ENCODE measurements around the gene ADAMTSL2.

The ADAMTSL2 gene

DNA sequence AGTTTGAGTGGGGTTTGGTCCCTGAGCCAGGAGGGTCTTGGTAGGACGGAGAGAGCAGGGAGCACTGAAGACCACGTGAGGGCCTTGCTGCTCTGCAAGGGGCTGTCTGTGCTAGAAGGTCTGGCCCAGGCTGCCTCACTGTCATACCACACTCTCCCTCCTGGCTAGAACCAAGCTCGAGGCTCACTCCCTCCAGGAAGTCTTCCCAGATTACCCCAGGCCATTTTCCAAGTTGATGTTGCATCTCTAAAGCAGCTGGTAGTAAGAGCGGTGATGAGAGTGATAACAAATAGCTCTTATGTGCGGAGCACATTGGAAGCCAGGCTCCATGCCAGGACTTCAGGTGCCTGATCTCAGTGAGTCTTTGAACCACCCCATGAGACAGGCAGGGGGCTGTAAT is 16.3 kb upstream of the ADAMTSL2 start:
- DNase-seq (ENCODE audit: low spot score): no peak

DNA sequence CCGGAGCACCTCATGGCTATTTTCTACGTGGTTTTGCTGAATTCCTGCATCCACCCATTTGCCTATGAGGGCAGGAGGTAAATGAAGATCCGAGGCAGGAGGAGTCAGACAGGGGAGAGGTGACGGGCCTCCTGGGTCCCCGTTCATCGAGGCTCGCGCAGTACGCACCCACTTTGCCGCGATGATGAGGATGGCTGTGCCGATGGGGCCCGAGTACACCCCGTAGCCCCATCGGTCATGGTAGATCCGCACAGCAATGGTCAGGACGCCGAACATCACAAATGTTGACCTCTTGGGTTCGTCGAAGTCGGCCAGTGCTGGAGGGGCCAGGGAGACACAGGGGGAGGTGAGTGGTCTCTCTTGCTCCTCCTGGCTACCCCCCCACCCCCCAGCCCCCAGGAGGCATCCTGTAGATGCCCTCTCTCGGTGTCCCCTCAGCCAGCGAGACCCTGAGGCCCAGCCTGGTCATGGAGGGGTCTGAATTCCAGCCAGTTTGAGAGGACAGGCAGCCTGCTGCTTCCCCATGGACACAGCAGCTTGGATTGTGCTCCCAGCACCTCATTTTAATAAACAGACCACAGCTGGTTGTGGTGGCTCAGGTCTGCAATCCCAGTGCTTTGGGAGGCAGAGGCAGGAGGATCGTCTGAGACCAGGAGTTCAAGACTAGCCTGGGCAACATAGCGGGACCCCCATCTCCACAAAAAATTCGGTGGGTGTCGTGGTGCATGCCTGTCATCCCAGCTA is 15.6 kb upstream of the ADAMTSL2 start:
- DNase-seq (ENCODE audit: low spot score): no peak

DNA sequence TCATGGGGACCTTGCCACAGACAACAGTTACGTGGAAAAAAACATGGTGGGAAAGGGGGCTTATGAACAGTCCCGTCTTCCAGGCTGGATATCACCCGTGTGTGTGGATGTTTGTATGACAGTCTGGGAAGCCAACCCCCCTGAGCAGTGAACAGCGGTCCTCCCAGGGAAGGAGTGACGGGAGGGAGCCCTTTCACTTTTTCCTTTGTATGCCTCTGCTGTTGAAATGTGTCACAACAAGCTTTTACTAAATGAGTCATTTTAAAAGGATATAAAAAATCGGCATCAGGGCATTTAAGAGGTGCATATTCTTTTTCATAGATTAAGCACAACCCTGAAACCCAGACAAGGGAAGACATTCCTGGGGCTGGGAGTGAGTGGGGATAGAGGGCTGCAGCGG is 14.8 kb upstream of the ADAMTSL2 start:
- DNase-seq (ENCODE audit: low spot score): no peak

DNA sequence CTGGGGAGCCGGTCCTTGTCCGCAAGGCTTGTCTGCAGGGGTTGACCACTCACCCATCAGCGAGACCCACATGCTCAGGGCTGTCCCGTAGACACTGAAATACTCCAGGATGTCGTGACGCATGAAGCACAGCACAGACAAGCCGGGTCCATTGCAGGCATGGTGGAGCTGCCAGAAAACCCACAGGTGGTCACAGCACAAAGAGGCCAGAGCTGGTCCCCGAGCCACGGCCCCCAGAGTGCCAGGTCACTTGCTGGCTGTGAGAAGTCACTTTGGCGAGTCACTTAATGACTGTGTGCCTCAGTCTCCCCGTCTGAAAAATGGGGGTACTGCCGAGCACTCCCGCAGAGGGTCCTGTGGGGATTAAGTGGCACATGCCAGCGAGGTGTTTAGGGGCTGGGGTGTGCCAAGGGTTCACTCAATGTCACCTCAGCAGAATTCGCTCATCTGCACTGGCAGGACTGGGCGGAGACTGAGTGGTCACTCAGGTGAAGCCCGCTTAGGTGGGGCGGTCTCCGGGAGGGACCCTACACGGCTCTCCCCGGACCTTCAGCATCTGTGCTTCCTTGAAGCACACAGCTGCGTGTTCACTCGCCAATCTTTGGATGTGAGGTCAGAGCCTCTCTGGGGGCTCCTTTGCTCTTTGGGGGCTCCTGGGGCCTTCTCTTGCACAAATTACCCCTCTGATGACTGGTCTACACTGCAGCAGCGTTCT is 14.2 kb upstream of the ADAMTSL2 start:
- DNase-seq (ENCODE audit: low spot score): no peak

DNA sequence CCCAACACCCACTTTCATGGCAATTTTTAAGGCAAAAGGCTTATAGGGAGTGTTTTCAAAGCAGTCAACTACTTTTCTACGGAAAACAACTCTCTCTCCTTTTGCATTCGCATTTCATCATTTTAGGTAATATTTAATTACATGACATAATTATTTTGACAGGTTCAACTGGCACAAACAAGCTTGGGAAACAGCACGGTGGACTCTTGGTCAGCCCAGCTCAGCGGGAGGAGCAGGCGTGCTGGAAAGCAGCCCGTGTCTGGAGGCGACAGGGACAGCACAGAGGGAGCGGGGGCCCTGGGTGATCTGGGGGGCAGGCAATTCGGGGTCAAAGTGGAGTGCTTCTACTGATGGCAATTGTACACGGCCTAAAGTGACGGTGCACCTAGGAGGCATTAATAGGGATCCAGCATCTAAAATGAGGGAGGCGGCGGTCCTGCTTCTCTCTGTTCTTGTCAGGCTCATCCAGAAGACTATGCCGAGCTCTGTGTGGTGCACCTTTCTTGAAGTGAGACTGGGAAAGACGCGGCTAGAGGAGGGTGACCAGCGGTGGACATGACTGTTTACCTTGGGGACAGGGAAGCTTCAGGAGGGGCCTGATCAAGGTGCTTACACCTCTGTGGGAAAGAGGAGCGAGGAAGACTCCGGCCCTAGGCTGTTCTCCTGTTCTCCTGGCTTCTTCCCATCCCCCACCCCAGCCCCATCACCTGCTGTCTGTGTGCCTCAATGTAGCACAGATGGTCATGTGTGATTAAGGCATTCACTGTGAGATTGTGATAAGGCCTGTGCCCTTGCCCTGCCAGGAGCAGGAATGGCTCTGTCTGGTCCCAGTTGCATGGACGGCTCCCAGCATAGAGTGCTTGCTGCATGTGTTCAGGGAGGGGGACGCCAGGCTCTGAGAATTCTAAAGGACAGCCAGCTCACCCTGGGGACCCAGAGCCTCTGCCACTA is 13.1 kb upstream of the ADAMTSL2 start:
- no peak for DNase-seq (ENCODE audit: low spot score)

DNA sequence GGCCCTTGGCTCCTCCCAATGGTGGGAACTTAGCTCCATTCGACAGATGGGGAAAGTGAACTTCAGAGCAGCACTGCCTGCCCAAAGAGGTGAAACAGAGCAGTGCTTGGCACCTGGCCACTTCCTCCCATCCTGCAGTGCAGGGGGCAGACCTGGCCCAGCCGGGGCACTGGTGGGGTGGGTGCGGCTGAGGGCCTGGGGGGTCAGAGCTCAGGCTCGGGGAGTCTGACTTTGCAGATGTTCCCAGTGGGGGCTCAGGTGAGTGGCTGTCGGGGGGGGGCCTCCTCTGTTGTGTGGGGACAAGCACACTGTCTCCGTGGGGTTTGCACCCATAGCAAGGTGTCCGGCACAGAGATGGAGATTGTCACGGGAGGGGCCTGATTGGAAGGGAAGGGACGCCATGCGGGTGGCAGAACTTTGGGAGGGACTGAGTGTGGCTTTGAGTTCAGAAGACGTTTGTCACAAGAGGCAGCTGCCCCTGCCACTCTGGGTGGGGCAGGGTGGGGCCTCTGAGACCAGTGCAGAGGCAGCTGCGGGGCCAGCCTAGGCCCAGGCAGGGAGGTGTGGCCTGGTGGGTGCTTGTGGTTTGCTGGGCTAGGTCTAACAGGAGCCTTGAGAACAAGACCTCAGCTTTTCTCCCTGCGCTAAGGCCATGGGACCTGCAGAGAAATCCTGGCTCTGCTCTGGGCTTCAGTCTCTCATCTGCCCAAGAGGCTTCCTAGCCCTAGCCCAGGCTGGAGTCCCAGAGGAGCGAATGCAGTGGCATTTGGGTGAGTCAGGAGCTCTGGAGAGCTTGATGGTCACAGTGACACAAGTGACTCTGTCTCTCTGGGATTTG is 12.2 kb upstream of the ADAMTSL2 start:
- no peak for DNase-seq (ENCODE audit: low spot score)

DNA sequence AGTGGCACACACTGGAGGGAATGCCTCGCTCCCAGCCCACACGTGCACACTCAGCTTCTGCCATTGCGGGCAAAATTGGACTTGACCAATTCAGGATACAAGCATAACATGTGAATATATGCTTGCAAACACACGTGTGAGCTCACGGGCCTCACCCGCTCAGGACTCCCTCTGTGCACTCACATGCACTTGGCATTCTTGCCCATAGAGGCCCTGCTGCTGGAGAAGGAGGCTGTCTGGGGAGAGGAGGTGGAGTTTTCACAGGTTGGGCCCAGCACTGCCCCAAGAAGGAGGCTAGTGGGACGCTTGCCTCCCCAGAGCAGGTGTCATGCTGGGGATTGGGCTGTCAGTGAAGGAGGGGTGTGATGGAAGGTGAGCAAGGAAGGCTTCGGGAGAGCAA is 11.4 kb upstream of the ADAMTSL2 start:
- DNase-seq (ENCODE audit: low spot score): no peak

DNA sequence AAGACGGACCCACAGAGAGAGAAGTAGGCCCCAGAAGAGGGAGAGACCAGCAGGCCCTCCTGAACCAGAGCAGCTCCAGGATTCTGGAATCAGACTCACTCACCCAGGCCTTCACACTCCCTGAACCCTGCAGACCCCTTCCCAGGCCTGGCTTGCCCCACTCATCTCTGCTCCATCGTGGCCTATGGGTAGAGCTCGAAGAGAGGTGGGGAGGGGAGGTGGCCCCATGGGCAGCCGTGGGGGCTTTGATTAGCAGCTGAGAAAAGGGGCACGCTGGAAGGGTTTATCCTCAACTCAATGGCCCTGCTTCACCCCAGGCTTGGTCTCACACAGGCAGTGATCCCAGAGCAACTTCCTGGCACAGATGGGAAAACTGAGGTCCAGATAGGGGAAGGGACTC is 10.4 kb upstream of the ADAMTSL2 start:
- no peak for DNase-seq (ENCODE audit: low spot score)

DNA sequence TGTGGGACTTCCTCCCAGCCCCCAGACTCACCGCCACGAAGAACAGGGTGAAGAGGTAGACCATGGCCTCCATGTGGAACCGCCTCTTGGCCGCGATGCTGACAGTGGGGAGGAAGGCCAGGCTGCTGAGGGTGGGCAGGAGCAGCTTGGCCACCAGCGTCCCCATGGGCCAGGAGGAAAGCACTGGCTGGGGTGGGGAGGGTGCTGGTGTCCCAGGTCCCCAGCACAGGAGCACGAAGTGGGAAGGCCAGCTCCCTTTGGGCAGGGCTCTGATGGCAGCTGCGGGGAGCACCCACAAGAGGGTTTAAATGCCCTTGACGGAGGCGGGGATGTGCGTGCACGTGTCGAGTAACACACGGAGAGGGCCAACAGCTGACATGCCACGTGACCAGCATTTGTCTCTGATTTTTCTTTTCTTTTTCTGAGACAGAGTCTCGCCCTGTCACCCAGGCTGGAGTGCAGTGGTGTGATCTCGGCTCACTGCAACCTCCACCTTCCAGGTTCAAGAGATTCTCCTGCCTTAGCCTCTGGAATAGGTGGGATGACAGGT is 9.8 kb upstream of the ADAMTSL2 start, which contains the start of gene MYMK:
MYMK (minus strand) TSS at position 281 of the 550 bp plus-strand sequence; CDS start at position 166, 115 bp downstream.
- DNase-seq (ENCODE audit: low spot score): no peak

DNA sequence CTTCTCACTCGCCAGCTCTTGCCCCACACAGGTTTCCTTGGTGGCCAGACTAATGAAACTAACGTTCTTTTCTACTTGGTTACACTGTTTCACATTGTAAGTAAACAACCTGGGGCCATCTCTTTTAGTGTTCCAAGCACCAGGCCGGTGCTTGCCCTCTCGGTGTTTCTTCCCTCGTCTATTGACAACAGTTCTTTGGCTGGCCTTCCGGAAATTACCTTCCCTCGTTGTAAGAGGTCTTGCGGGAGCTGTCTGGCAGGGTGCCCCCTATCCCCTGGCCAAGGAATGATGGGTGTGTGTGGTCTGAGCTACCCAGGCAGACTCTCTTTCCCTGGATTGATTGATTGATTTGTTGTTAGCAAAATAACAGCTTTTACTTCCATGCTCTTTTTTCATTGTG is 8.8 kb upstream of the ADAMTSL2 start:
- DNase-seq (ENCODE audit: low spot score): no peak

DNA sequence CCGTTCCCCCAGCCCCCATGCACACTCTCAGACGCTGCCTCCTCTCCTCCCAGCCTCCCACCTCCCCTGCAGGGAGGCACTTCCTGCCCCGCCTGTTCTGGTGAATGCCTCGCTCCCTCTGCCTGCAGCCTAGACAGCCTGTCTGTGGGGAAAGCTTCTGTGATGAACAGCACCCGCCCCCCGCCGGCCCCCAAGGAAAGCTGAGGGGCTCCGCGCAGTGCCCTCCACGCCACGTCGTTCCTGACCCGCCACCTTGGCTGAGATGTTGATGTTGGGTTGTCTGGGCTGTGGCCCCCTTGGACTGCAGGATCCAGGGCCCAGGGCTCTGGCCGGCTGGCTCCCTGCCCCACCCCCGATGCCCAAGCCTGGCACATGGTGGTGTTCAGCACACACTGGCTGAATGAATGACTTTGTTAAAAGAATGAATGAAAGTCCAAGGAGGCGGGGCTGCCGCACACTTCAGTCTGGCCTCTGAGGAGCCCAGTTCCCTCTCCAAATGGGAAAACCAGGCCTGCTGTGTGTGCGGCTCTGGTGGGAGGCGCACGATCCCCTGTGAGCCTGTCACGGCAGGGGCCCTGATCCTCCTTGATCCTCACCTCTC is 7.7 kb upstream of the ADAMTSL2 start:
- no peak for DNase-seq (ENCODE audit: low spot score)

DNA sequence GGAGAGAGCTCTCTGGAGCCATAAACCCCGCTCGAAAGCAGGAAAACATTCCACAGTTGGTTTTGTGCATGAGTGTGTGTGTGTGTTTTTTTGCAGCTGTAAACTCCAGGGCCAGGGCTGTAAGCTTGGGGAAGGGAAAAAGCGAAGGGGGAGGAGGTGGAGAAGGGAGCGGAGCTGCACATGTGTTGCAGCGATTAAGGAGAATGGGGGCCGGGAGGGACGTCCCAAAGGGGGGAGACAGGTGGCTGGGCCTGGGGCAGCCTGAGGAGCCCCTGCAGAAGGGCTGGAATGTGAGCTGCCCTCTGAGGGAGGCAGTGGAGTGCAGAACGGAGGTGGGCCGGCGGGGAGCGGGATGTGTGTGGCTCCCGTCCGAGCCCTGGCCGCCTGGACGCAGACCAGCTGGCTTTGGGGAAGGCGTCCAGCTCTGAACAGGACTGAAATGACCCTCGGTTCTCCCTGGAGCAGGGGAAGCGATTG is 7.0 kb upstream of the ADAMTSL2 start:
- DNase-seq (ENCODE audit: low spot score): no peak

DNA sequence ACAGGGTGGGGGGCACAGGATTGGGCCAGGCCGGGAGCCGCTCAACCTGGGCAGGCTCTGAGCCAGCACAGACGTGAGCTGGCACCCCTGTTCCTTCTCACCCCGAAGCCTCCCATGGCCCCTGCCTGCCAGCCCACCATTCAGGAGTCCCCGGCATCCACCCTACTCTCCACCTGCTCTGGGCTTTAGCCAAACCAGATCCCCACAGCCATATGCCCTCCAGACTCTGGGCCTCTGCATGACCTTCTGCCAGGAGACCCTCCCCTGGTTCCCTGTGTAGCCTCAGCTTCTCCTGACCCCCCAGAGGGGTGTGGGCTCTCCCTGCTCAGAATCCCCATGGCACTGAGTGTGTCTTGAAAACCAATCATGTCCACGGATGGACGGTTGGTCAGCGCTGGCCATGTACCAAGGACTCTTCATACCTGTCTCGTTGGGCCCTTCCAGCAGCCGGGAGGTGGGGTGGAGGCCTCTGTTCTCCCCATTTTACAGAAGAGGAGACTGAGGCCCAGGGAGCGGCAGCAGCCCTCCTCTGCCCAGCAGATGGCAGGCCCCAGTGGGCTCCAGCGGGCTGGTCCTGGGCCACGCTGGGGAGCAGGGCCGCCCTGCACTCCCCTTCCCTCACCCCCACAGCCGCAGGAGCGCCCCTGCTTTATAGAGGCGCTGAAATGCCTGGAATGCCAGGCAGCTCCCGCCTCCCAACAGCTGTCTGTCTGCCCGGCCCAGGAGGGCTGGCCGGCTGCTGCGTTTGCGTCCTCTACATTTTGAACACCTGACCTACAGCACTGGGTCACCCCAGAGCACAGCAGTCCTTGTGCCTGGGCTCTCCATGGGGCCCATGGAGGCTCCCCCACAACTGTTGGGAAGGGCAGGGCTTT is 6.3 kb upstream of the ADAMTSL2 start:
- no peak for DNase-seq (ENCODE audit: low spot score)

DNA sequence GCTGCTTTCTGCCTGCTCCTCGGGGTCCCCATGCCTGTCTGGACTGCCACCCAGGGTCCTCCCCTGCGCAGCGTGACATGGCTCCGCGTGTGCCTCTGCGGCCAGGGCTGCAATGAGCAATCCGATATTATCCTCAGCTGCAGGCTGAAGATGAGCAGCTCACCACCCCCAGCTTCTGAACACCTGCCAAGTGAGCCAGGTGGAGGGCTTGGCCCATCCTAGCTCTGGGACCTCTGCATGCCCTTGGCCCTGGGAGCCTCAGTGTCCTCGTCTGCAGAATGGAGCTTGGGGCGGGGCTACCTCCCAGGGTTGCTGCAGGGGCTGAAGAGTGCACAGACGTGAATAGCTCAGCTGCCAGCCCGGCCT is 5.6 kb upstream of the ADAMTSL2 start:
- no peak for DNase-seq (ENCODE audit: low spot score)

DNA sequence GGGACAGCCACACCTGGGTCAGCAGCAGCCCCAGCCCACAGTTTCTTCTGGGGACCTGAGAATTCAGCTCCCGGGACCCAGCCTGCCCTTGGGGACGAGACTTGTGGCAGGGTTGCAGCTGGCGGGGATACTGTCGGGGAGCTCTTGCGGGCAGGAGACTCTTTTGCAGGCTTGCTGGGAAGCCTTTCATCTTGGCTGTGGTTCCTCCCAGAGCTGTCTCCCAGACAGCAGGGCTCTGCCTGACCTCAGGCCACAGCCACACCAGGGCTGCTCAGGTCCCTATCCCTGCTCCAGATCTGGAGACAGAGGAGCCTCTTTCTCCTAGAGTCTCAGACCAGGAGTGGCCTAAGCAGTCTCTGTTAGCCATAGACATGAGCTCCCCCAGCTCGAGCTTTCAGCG is 5.0 kb upstream of the ADAMTSL2 start:
- no peak for DNase-seq (ENCODE audit: low spot score)

DNA sequence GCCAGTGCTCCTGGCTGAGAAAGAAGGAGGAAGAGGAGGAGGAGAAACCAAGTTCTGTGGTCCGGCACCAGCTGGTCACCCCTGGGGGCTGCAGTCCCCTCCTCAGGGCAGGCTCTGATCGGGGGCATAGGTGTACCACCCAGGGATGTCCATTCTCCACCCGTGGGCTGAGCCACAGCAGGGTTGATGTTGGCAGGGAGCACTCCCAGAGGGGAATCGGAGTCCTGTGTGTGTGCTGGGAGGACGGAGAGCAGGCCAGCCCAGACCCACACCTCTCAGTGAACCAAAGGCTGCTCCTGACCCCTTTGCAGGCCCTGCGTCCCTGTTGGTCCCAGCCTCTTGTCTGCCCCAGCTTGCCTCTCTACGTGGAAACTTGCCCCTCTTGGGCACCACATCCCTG is 4.6 kb upstream of the ADAMTSL2 start:
- no peak for DNase-seq (ENCODE audit: low spot score)

DNA sequence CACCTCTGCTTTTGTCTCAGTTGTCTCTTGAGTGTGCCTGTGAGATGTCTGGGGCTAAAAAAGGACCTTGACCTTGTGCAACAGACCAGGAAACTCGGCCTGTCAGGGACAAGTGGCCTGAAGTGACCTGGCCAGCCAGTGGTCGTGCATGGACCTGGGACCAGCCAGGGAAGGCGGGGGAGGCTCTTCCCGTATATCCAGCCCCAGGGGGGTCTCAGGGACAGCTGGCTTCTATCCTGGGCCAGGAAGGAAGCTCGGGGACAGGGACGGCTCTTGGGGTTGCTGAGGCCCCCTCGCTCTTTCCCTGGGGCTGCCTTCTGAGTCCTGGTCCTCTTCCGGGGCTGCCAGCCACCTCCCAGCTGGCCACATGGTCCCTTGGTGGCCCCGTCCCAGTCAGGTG is 3.2 kb upstream of the ADAMTSL2 start:
- DNase-seq (ENCODE audit: low spot score): no peak

DNA sequence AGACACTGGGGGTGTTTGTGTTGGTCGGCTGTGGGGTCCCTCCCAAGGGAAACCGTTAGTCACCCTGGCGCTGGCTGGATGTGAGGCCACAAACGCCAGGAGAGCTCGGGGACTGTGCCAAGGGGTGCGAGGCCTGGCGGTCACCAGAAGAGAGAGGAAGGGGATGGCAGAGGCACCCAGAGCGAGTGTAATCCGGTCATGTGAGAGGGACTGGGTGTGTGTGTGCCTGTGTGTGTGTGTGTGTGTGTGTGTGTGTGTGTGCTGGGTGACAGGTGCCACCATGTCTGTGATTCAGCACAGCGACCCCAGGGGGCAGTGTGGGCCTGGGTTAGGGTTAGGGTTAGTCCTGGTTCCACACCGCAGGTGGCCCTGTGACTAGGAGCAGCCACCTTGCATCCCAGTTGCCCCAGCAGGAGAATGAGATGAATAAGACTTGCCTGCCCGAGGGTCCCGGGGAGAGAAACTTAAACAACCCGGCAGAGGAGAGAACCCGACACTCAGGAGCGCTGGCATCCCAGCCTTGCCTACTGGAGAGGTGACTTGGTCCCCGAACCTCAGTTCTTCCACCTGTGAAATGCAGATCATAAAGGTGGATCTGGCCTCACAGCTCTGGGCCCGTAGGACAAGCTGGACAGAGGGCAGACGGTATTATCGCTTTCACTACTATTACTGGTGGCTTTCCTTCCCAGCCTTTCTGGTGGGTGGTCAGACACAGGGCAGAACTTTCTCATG is 1.4 kb upstream of the ADAMTSL2 start:
- DNase-seq (ENCODE audit: low spot score): no peak

DNA sequence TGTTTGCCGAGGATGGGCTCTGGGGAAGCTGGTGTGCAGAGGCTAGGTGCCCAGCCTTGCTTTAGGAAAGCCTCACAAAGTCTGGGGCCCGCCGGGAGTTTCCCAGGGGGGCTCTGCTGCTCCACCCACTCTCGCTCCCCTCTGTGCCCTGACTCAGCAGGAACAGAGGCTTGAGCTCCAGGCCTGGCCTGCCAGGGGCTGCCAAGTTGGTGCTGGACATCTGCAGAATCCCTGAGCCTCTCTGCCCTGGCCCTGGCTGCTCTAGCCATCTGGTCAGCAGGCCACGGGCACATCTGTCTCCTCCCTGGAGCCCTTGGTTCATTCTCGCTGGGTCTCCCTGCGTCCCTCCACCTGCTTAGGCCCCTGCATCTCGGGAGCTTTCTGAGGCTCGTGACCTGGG is 647 bp upstream of the ADAMTSL2 start:
- DNase-seq (ENCODE audit: low spot score): no peak
